OCI-LY3 (cell line): Measurements from ENCODE around the gene DOK4.

Source experiments
- H2AFZ ChIP-seq: fragments of 200-600, 300-600 bp; shearing (Covaris generic); 2 replicates; pipeline ENCODE4 v1.6.0; 2014; ENCODE audit warnings: antibody characterized with exemption, low read depth, low read length
- H3K27ac ChIP-seq: fragments of 200-600, 300-600 bp; sonication (generic); 2 replicates; pipeline ENCODE4 v1.5.1; 2014; ENCODE audit warnings: mild to moderate bottlenecking, low read length, moderate library complexity, mixed read lengths
- H3K27me3 ChIP-seq: fragments of 200-600, 300-600 bp; sonication (generic); 2 replicates; pipeline ENCODE4 v1.6.1; 2014; ENCODE audit warnings: low read depth, low read length, mixed read lengths
- H3K36me3 ChIP-seq: fragments of 200-600, 300-600 bp; sonication (generic); replicated peaks from 2 replicates; pipeline ENCODE3; 2014; ENCODE audit warnings: low read depth, low read length, mixed read lengths
- H3K4me1 ChIP-seq: fragments of 300-600, 200-600 bp; sonication (generic); 2 replicates; pipeline ENCODE4 v1.6.1; 2014; ENCODE audit warnings: low read length, mixed read lengths
- H3K4me2 ChIP-seq: fragments of 200-600, 300-600 bp; sonication (generic); 2 replicates; pipeline ENCODE4 v1.6.1; 2014; ENCODE audit warnings: low read length, mixed read lengths
- H3K4me3 ChIP-seq: fragments of 300-600, 200-600 bp; sonication (generic); 2 replicates; pipeline ENCODE4 v1.5.1; 2014; ENCODE audit warnings: antibody characterized with exemption, mild to moderate bottlenecking, low read length, moderate library complexity
- H3K79me2 ChIP-seq: fragments of 300-600, 200-600 bp; shearing (Covaris generic); 2 replicates; pipeline ENCODE4 v1.6.1; 2014; ENCODE audit warnings: mild to moderate bottlenecking, low read length, mixed read lengths
- H3K9ac ChIP-seq: fragments of 300-600, 200-600 bp; shearing (Covaris generic); 2 replicates; pipeline ENCODE4 v1.6.0; 2014; ENCODE audit warnings: mild to moderate bottlenecking, low read length, moderate library complexity
- H3K9me3 ChIP-seq: fragments of 200-600, 300-600 bp; shearing (Covaris generic); 2 replicates; pipeline ENCODE4 v1.6.1; 2014; ENCODE audit warnings: low read length, mixed read lengths; ENCODE audit not compliant: insufficient read depth
- H4K20me1 ChIP-seq: fragments of 200-600, 300-600 bp; sonication (generic); 2 replicates; pipeline ENCODE4 v1.6.1; 2016; ENCODE audit warnings: low read length, mixed read lengths; ENCODE audit not compliant: insufficient read depth
- EZH2phosphoT487 ChIP-seq: fragments of 200-600 bp; shearing (Covaris generic); IDR thresholded peaks from 2 replicates; pipeline ENCODE4 v1.6.1; 2018; ENCODE audit warnings: antibody characterized with exemption, mixed run types, low read depth
- TF ChIP-seq, protein P1 (sequence below): fragments of 200-600, 300-600 bp; sonication (generic); IDR thresholded peaks from 2 replicates; pipeline ENCODE4 v1.5.1; 2014; ENCODE audit warnings: antibody characterized with exemption, low read length, low read depth

The DOK4 gene

DNA sequence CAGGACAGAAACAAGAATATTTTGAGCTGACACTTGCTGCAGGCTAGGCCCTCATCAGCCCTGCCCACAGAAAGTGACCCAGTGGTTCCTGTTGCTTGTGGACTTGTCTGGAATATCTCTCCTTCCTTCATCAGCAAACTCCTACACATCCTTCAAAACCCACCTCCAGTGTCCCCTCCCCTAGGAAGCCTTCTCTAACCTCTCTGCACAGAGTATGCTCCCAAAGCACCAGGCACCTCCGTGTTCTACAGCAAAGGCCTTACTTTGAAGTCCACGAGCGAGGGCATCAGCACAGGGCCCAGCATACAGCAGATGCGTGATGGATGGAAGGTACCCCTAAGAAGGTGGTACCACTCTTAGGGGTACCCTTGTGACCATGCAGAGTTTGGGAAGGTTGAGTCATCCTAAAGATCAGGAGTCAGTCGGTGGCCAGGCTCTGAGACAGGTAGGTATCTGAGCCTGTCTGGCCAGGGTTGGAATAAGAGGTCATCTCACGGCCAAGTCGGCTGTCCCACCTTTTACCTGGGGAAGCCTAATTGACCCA is 48.1 kb upstream of the DOK4 start:
- Histone ChIP-seq H3K27ac (no peak overlapping the region), H3K4me1 (peaks cover 47% of the 10 kb centered on the region), H3K9ac (no peak overlapping the region), H2AFZ (no peak overlapping the region), H3K36me3 (no peaks in the 10 kb centered on the region), H3K4me2 (no peak overlapping the region), H3K9me3 (no peaks in the 10 kb centered on the region), H4K20me1 (peaks cover 42% of the 10 kb centered on the region), H3K4me3 (no peak overlapping the region), H3K79me2 (no peaks in the 10 kb centered on the region), H3K27me3 (peaks cover 67% of the 10 kb centered on the region)
- no peak for TF ChIP-seq EZH2phosphoT487
- TF ChIP-seq, protein P1, sequence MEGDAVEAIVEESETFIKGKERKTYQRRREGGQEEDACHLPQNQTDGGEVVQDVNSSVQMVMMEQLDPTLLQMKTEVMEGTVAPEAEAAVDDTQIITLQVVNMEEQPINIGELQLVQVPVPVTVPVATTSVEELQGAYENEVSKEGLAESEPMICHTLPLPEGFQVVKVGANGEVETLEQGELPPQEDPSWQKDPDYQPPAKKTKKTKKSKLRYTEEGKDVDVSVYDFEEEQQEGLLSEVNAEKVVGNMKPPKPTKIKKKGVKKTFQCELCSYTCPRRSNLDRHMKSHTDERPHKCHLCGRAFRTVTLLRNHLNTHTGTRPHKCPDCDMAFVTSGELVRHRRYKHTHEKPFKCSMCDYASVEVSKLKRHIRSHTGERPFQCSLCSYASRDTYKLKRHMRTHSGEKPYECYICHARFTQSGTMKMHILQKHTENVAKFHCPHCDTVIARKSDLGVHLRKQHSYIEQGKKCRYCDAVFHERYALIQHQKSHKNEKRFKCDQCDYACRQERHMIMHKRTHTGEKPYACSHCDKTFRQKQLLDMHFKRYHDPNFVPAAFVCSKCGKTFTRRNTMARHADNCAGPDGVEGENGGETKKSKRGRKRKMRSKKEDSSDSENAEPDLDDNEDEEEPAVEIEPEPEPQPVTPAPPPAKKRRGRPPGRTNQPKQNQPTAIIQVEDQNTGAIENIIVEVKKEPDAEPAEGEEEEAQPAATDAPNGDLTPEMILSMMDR: no peak

DNA sequence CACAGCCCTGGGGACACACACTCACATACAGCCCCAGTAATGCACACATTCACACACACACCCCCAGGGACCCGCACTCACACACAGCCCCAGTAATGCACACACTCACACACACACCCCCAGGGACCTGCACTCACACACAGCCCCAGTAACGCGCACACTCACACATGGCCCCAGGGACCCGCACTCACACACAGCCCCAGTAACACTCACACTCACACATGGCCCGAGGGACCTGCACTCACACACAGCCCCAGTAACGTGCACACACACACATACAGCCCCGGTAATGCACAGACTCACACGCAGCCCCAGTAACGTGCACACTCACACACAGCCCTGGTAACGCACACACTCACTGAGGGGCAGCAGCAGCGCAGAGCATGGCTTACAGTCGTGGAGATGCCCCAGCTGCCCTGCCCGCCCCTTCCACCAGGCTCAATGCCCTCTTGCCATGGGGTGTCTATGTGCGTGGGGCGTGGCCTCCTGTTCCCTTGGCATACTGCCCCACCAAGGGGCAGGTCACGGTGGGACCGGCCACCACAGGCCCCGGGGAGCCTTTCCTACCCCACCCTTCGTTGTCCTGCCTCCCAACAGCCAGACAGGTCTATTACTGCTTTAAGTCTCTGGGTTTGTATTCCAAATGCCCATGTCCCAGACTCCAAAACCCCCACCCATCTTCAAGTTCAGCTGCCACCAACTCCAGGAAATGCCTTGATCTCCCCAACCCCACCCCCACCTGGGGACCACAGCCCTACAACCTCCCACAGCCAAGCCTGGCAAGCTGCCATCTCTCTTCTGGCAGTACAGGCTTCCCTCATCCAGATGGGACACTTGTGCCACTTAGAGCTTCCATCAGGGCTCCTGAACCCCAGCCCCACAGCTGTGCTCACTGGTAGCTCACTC is 47.4 kb upstream of the DOK4 start:
- no peak for TF ChIP-seq EZH2phosphoT487
- TF ChIP-seq, protein P1: no peak
- Histone ChIP-seq H3K4me3 (no peak overlapping the region), H4K20me1 (peaks cover 38% of the 10 kb centered on the region), H3K36me3 (no peaks in the 10 kb centered on the region), H2AFZ (no peak overlapping the region), H3K4me2 (no peak overlapping the region), H3K9ac (no peak overlapping the region), H3K9me3 (no peaks in the 10 kb centered on the region), H3K27me3 (peaks cover 61% of the 10 kb centered on the region), H3K4me1 (peaks cover 40% of the 10 kb centered on the region), H3K79me2 (no peaks in the 10 kb centered on the region), H3K27ac (no peak overlapping the region)

DNA sequence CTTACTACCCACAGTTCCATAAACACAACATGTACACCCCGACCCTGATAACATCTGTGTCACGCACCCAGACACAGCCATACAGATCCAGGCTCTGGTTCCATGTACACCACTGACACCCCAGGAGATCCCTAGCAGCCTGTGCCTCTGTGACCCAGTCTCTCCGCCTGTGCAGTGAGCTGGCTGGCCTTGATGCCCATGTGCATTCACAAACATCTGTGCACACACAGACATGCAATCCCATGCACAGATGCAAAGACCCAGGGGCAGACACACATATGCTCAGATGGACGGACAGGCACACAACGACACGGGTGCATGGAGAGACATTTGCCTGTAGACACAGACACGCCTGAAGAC is 46.0 kb upstream of the DOK4 start:
- no peaks in the 10 kb centered on the region for H3K9me3 ChIP-seq
- peaks cover 26% of the 10 kb centered on the region for H3K4me1 ChIP-seq
- H3K27me3 ChIP-seq: peaks cover 63% of the 10 kb centered on the region
- H3K9ac ChIP-seq: no peak overlapping the region
- H3K4me2 ChIP-seq: no peak overlapping the region
- peaks cover 27% of the 10 kb centered on the region; the same call in 1 of the 2 replicates for H4K20me1 ChIP-seq
- no peak overlapping the region for H3K27ac ChIP-seq
- no peak overlapping the region for H3K4me3 ChIP-seq
- TF ChIP-seq, protein P1: no peak
- TF ChIP-seq EZH2phosphoT487: no peak
- H3K36me3 ChIP-seq: no peaks in the 10 kb centered on the region
- no peaks in the 10 kb centered on the region for H3K79me2 ChIP-seq
- no peak overlapping the region for H2AFZ ChIP-seq

DNA sequence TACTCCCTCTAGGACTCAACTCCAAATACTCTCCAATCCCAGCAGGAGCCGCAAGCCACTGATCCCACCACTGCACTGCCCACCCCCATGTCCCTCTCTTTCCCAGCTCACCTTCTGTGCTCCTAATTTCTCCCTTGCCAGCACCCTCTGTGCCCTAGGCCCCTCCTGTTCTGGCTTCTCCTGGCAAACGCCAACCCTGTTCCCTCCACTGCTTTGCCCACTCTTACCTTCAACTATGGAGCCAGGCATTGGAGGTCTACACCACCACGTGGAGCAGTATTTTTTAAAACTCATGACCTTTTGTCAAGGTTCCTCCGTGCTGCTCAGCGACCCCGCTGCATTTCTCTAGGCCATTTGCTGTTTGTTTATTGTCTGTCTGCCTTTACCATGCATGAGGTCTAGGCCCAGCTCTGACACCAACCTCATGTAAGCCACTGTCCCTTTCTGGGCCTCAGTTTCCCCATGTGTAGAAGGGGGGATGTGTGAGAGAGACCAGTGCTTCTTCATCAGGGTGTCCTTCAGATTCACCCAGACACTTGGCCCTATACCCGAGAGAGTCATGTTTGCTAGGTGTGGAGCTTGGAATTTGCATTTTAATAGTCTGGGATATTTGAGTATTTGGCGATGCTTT is 45.5 kb upstream of the DOK4 start:
- Histone ChIP-seq H3K27ac (no peak overlapping the region), H3K4me1 (peaks cover 21% of the 10 kb centered on the region), H3K9me3 (no peaks in the 10 kb centered on the region), H2AFZ (no peak overlapping the region), H3K4me2 (no peak overlapping the region), H3K36me3 (no peaks in the 10 kb centered on the region), H4K20me1 (peaks cover 30% of the 10 kb centered on the region; the same call in 1 of the 2 replicates), H3K27me3 (peaks cover 68% of the 10 kb centered on the region), H3K4me3 (no peak overlapping the region), H3K79me2 (no peaks in the 10 kb centered on the region), H3K9ac (no peak overlapping the region)
- TF ChIP-seq, protein P1: no peak
- TF ChIP-seq EZH2phosphoT487: no peak
